Endothelial cell of umbilical vein (primary cell): ENCODE data around the gene PLXNA4. TPM values are rescaled to one million over a fixed set of nuclear protein-coding genes. Genes with fewer than 3 reads are reported as not detected.

Experiments
- BruUV-seq: library from RNA; stranded (reverse); fragments of 400-500 nt; replicated peaks from 2 replicates; lab custom pipeline; 2021; lab: Mats Ljungman, UMichigan
- CTCF ChIA-PET: fragments of 300-600, 350-600 bp; sonication (Branson Sonifier 250); formaldehyde crosslinking; loops from one replicate; lab custom pipeline; 2021; ENCODE audit warnings: antibody characterized with exemption, inconsistent platforms; lab: Charles Lee
- POLR2A ChIA-PET: fragments of 300-600, 350-600 bp; sonication (Branson Sonifier 250); formaldehyde crosslinking; loops from one replicate; lab custom pipeline; 2021; ENCODE audit warnings: antibody characterized with exemption, inconsistent platforms; lab: Charles Lee
- DNase-seq: peaks from one replicate; pipeline ENCODE4 v3.0.0-alpha.2; 2011; ENCODE audit warnings: low read depth, low spot score
- FAIRE-seq: peaks from 2 replicates; lab custom pipeline; 2011; peaks lifted over from hg19 to GRCh38; lab: Jason Lieb, UNC
- H2AFZ ChIP-seq: 2 replicates; pipeline ENCODE4 v1.6.0; 2012; ENCODE audit warnings: low read depth, low read length, control low read depth, inconsistent platforms
- H3K27ac ChIP-seq: 2 replicates; pipeline ENCODE4 v1.5.1; 2011; ENCODE audit warnings: low read depth, mild to moderate bottlenecking, control low read depth, low read length, moderate library complexity; ENCODE audit not compliant: insufficient read depth
- H3K27me3 ChIP-seq, 2 experiments: 2 replicates each; pipeline versions ENCODE4 v1.6.0 to v1.6.1; 2011; ENCODE audit warnings: low read length in 2 of 2, mixed read lengths in 1 of 2; ENCODE audit not compliant: control insufficient read depth in 2 of 2, insufficient read depth in 2 of 2
- H3K36me3 ChIP-seq, 2 experiments: 2 replicates in 1 of 2; 3 replicates in 1 of 2; pipeline ENCODE4 v1.5.1; 2011; ENCODE audit warnings: low read length in 2 of 2, mild to moderate bottlenecking in 1 of 2, moderate library complexity in 1 of 2; ENCODE audit not compliant: control insufficient read depth in 2 of 2, insufficient read depth in 2 of 2; ENCODE audit errors: extremely low read depth in 1 of 2
- H3K4me1 ChIP-seq: 3 replicates; pipeline ENCODE4 v1.5.1; 2011; ENCODE audit warnings: mild to moderate bottlenecking, low read length; ENCODE audit not compliant: control insufficient read depth, insufficient read depth; ENCODE audit errors: extremely low read depth
- H3K4me2 ChIP-seq: 2 replicates; pipeline ENCODE4 v1.6.1; 2011; ENCODE audit warnings: low read length, control low read depth, mixed read lengths; ENCODE audit not compliant: insufficient read depth
- H3K4me3 ChIP-seq, 3 experiments: fragments of 200-600 bp in 1 of 3; sonication (generic), shearing (Covaris generic) in 1 of 3; replicated peaks in 1 of 3; 2 replicates each; pipeline ENCODE4 v1.5.1; 2011 to 2016; ENCODE audit warnings: control low read depth in 3 of 3, low read length in 3 of 3, mild to moderate bottlenecking in 2 of 3, inconsistent platforms in 1 of 3, low read depth in 1 of 3, moderate library complexity in 1 of 3; ENCODE audit not compliant: insufficient read depth in 1 of 3
- H3K79me2 ChIP-seq: 2 replicates; pipeline ENCODE4 v1.6.0; 2012; ENCODE audit warnings: low read length, inconsistent platforms; ENCODE audit not compliant: control insufficient read depth, insufficient read depth
- H3K9ac ChIP-seq: replicated peaks from 2 replicates; pipeline ENCODE3; 2011; ENCODE audit warnings: low read length, control low read depth; ENCODE audit not compliant: insufficient read depth; ENCODE audit errors: extremely low read depth
- H3K9me1 ChIP-seq: replicated peaks from 3 replicates; pipeline ENCODE4 v1.6.0; 2011; ENCODE audit warnings: mild to moderate bottlenecking, low read length; ENCODE audit not compliant: control insufficient read depth, insufficient read depth; ENCODE audit errors: extremely low read depth
- H3K9me3 ChIP-seq: replicated peaks from 2 replicates; pipeline ENCODE4 v1.5.1; 2012; ENCODE audit warnings: low read length, inconsistent platforms; ENCODE audit not compliant: control insufficient read depth, insufficient read depth
- H4K20me1 ChIP-seq: replicated peaks from 2 replicates; pipeline ENCODE3; 2011; ENCODE audit warnings: mild to moderate bottlenecking, low read length; ENCODE audit not compliant: control insufficient read depth, insufficient read depth; ENCODE audit errors: extremely low read depth
- EZH2 ChIP-seq: IDR thresholded peaks from 2 replicates; pipeline ENCODE4 v1.6.1; 2012; ENCODE audit warnings: borderline replicate concordance, low read depth, mild to moderate bottlenecking, moderate library complexity, low read length, inconsistent platforms; ENCODE audit not compliant: severe bottlenecking
- FOS ChIP-seq: IDR thresholded peaks from 2 replicates; pipeline ENCODE4 v1.6.1; 2011; ENCODE audit warnings: mild to moderate bottlenecking, low read length, moderate library complexity, borderline replicate concordance; ENCODE audit not compliant: insufficient read depth
- GATA2 ChIP-seq: IDR thresholded peaks from 2 replicates; pipeline ENCODE4 v1.7.0; 2011; ENCODE audit warnings: low read depth, mild to moderate bottlenecking, moderate library complexity, mixed read lengths, low read length; ENCODE audit not compliant: insufficient read length, insufficient read depth
- JUN ChIP-seq: IDR thresholded peaks from 2 replicates; pipeline ENCODE4 v1.6.1; 2011; ENCODE audit warnings: borderline replicate concordance, low read depth; ENCODE audit not compliant: insufficient read length, insufficient read depth
- MYC ChIP-seq: IDR thresholded peaks from one replicate; pipeline ENCODE4 v1.6.1; 2011; ENCODE audit warnings: mild to moderate bottlenecking, low read depth, low read length
- POLR2A ChIP-seq: IDR thresholded peaks from 2 replicates; pipeline ENCODE4 v1.6.1; 2012; ENCODE audit warnings: low read depth, mild to moderate bottlenecking, control low read depth, low read length
- POLR2AphosphoS5 ChIP-seq: IDR thresholded peaks from 2 replicates; pipeline ENCODE4 v1.6.1; 2012; ENCODE audit warnings: low read depth, mild to moderate bottlenecking, control low read depth, low read length, moderate library complexity; ENCODE audit not compliant: insufficient read depth
- dilution Hi-C: fragments of 300-500 bp; cut with MboI; formaldehyde crosslinking; loops from one replicate; pipeline ENCODE4 v1.15.0; 2019; ENCODE audit warnings: low sequenced_read_pairs; ENCODE audit not compliant: extremely low pct_ligation_motif_present
- intact Hi-C: fragments of 100-400 bp; cut with micrococcal nuclease; formaldehyde crosslinking; loops from one replicate; pipeline ENCODE4 v1.10.0; 2022
- polyA plus RNA-seq, 4 experiments: library from polyadenylated mRNA; depleted of rRNA in 3 of 4; stranded (reverse) in 3 of 4; unstranded in 1 of 4; fragments of >200 nt; gene quantifications; 2 replicates each; pipeline versions ENCODE4 v1.2.1 to v1.2.3, GENCODE V29; 2011 to 2012; ENCODE audit warnings: missing spikeins in 1 of 4
- total RNA-seq: library from RNA; stranded (reverse); gene quantifications from 2 replicates; pipeline ENCODE4 v1.2.3, GENCODE V29; 2021
- TF ChIP-seq, protein P1 (sequence below): IDR thresholded peaks from 2 replicates; pipeline ENCODE4 v1.6.1; 2011; ENCODE audit not compliant: insufficient read depth, insufficient read length
- TF ChIP-seq, protein P2 (sequence below), 2 donors: IDR thresholded peaks; 1 replicate in 1 of 2; 2 replicates in 1 of 2; pipeline ENCODE4 v1.5.1; 2011; ENCODE audit warnings: low read length in 2 of 2, mild to moderate bottlenecking in 2 of 2, moderate library complexity in 2 of 2, control low read depth in 1 of 2, inconsistent platforms in 1 of 2, low read depth in 1 of 2; ENCODE audit not compliant: insufficient read depth in 1 of 2; ENCODE audit errors: extremely low read depth in 1 of 2

The PLXNA4 gene
- total and polyA plus RNA-seq, 2 donors (not counting 3 experiments of a cell fraction or from before 2014, with no cell fraction given): 12.1 to 20.4 TPM

DNA sequence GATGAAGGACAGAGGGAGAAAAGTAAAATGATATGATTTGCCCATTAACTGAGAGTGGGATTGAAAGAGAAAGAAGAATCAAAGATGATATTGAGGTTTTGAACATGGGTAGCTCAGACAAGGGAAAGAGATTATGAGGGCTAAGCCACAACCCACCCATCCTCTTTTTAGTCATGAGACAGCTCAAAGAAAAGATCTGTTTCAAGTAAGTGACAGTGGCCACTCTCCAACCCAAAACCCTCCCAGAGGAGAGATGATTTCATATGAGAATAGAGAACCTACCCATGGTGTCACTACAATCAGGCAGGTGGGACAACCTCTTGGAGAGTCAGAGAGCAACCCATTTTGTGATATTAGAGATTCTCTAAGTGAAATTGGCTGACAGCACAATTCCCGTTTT, 32.2 kb downstream of the PLXNA4 start:
- Histone ChIP-seq H3K27ac (no peak overlapping the region), H3K9ac (no peak overlapping the region), H3K9me3 (no peaks in the 10 kb centered on the region), H3K79me2 (no peaks in the 10 kb centered on the region), H3K27me3 (no peaks in the 10 kb centered on the region), H4K20me1 (no peaks in the 10 kb centered on the region), H3K9me1 (no peaks in the 10 kb centered on the region), H3K36me3 (no peaks in the 10 kb centered on the region), H3K4me1 (peaks cover 7% of the 10 kb centered on the region), H2AFZ (no peak overlapping the region), H3K4me2 (no peak overlapping the region), H3K4me3 (no peak overlapping the region)
- no peak for FAIRE-seq
- ChIA-PET POLR2A (no interaction called here), CTCF (interaction anchor here (0.9 to 1.7 kb wide), 3 partner anchors 14 to 226 kb away, joined by 3 to 4 read pairs (median 4); no protein-coding TSS in a partner anchor)
- intact Hi-C loops: no loop called here
- no peak for DNase-seq
- no TSS peak for BruUV-seq
- dilution Hi-C loops: no loop called here
- TF ChIP-seq, protein P1, sequence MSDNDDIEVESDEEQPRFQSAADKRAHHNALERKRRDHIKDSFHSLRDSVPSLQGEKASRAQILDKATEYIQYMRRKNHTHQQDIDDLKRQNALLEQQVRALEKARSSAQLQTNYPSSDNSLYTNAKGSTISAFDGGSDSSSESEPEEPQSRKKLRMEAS: no peak
- TF ChIP-seq, protein P2, sequence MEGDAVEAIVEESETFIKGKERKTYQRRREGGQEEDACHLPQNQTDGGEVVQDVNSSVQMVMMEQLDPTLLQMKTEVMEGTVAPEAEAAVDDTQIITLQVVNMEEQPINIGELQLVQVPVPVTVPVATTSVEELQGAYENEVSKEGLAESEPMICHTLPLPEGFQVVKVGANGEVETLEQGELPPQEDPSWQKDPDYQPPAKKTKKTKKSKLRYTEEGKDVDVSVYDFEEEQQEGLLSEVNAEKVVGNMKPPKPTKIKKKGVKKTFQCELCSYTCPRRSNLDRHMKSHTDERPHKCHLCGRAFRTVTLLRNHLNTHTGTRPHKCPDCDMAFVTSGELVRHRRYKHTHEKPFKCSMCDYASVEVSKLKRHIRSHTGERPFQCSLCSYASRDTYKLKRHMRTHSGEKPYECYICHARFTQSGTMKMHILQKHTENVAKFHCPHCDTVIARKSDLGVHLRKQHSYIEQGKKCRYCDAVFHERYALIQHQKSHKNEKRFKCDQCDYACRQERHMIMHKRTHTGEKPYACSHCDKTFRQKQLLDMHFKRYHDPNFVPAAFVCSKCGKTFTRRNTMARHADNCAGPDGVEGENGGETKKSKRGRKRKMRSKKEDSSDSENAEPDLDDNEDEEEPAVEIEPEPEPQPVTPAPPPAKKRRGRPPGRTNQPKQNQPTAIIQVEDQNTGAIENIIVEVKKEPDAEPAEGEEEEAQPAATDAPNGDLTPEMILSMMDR (IDR thresholded peaks at IDR 0.05; ENCODE audit: extremely low read depth in 1 of 2, insufficient read depth in 1 of 2, low read depth in 1 of 2, low read length in 2 of 2): no peak
- no peak for TF ChIP-seq EZH2
- no peak for TF ChIP-seq MYC
- no peak for TF ChIP-seq POLR2A
- no peak for TF ChIP-seq POLR2AphosphoS5
- no peak for TF ChIP-seq FOS
- no peak for TF ChIP-seq JUN
- no peak for TF ChIP-seq GATA2
